Activated CD4-positive, alpha-beta T cell treated with anti-CD3 and anti-CD28 coated beads for 36 hours (primary cell): ENCODE results near the gene UBE2V1. TPM values are rescaled to one million over a fixed set of nuclear protein-coding genes. Genes with fewer than 3 reads are reported as not detected.

Experiments
- ATAC-seq: fragments of 200-7000 bp; cut with Tn5 transposase; one replicate; pipeline ENCODE4 v1.10.0; 2021; ENCODE audit warnings: mild to moderate bottlenecking, moderate library complexity
- CTCF ChIA-PET: fragments of 350-600 bp; sonication (Branson Sonifier 250); formaldehyde crosslinking; loops from one replicate; lab custom pipeline; 2021; ENCODE audit warnings: antibody characterized with exemption; lab: Charles Lee
- POLR2A ChIA-PET: fragments of 350-600 bp; sonication (Branson Sonifier 250); formaldehyde crosslinking; loops from one replicate; lab custom pipeline; 2021; ENCODE audit warnings: antibody characterized with exemption, inconsistent platforms; lab: Charles Lee
- DNase-seq: peaks from one replicate; pipeline ENCODE4 v3.0.0-alpha.2; 2020
- H3K27ac Mint-ChIP-seq: one replicate; pipeline ENCODE4 v1.8.0; 2021; ENCODE audit warnings: mixed read lengths
- H3K27me3 Mint-ChIP-seq: one replicate; pipeline ENCODE4 v1.8.0; 2021; ENCODE audit warnings: mixed read lengths
- H3K36me3 Mint-ChIP-seq: one replicate; pipeline ENCODE4 v1.8.0; 2021; ENCODE audit warnings: low read depth, mixed read lengths
- H3K4me1 Mint-ChIP-seq: one replicate; pipeline ENCODE4 v1.8.0; 2021; ENCODE audit warnings: mixed read lengths
- H3K4me3 Mint-ChIP-seq: one replicate; pipeline ENCODE4 v1.8.0; 2021; ENCODE audit warnings: mild to moderate bottlenecking, moderate library complexity, mixed read lengths
- H3K9me3 Mint-ChIP-seq: one replicate; pipeline ENCODE4 v1.8.0; 2021; ENCODE audit warnings: low read depth, mixed read lengths
- intact Hi-C, 2 experiments: fragments of 100-400 bp; cut with DNase I in 1 of 2; cut with micrococcal nuclease in 1 of 2; formaldehyde crosslinking; loops; one replicate each; pipeline versions ENCODE4 v1.14.2 to v1.15.1; 2022 to 2024; cut with DNase I, micrococcal nuclease
- total RNA-seq, 2 experiments: library from RNA; stranded (reverse); gene quantifications; one replicate each; pipeline ENCODE4 v1.2.3, GENCODE V29; 2021

The UBE2V1 gene
- total RNA-seq, 2 experiments from 2014 or later, result 177 to 265 TPM

GRCh38 chr20:50125279-50125678 is 12.3 kb upstream of the UBE2V1 start:
- Mint-ChIP-seq H3K9me3 (no peaks in the 10 kb centered on the region), H3K4me1 (no peaks in the 10 kb centered on the region), H3K27me3 (no peaks in the 10 kb centered on the region), H3K36me3 (peaks cover 45% of the 10 kb centered on the region), H3K27ac (no peak overlapping the region), H3K4me3 (no peak overlapping the region)
- POLR2A ChIA-PET, result no interaction called here
- CTCF ChIA-PET, result interaction anchor here (0.9 to 6.1 kb wide), 2 partner anchors 44 to 53 kb away, joined by 4 to 58 read pairs; no protein-coding TSS in a partner anchor
- intact Hi-C loops, result no loop called here
- no peak for ATAC-seq
- DNase-seq, result no peak

- H3K27ac Mint-ChIP-seq, result no peak overlapping the region
- ATAC-seq (no peak), DNase-seq (no peak)
- no peaks in the 10 kb centered on the region for H3K27me3 Mint-ChIP-seq
- ChIA-PET CTCF (interaction anchor here (0.9 to 6.1 kb wide), 3 partner anchors 12 to 54 kb away, joined by 4 to 58 read pairs (median 5); no protein-coding TSS in a partner anchor), POLR2A (interaction anchor here (1.0 kb wide), 1 partner anchor 42 kb away, joined by 6 read pairs; no protein-coding TSS in a partner anchor)
- no peaks in the 10 kb centered on the region for H3K4me1 Mint-ChIP-seq
- peaks cover 40% of the 10 kb centered on the region for H3K36me3 Mint-ChIP-seq
- intact Hi-C loops, result loop anchor here in 1 of 2 experiments (5.0 kb wide), 1 partner anchor 338 kb away; no protein-coding TSS in a partner anchor
- H3K4me3 Mint-ChIP-seq, result no peak overlapping the region
- no peaks in the 10 kb centered on the region for H3K9me3 Mint-ChIP-seq
Measured at GRCh38 chr20:50124496-50124895, 11.5 kb upstream of the UBE2V1 start.

GRCh38 chr20:50123418-50123817 is 10.5 kb upstream of the UBE2V1 start:
- DNase-seq, result no peak
- CTCF ChIA-PET, result interaction anchor here (0.6 to 8.9 kb wide), 8 partner anchors 9 to 270 kb away, joined by 3 to 172 read pairs (median 8); partner anchors contain the start of gene PEDS1
- POLR2A ChIA-PET, result interaction anchor here (0.6 kb wide), 1 partner anchor 49 kb away, joined by 3 read pairs; no protein-coding TSS in a partner anchor
- Mint-ChIP-seq H3K4me3 (no peak overlapping the region), H3K36me3 (peaks cover 32% of the 10 kb centered on the region), H3K4me1 (no peaks in the 10 kb centered on the region), H3K27me3 (no peaks in the 10 kb centered on the region), H3K9me3 (no peaks in the 10 kb centered on the region), H3K27ac (peak overlapping the region; percentile 78)
- ATAC-seq, result no peak
- intact Hi-C loops, result loop anchor here in 1 of 2 experiments (5.0 kb wide), 1 partner anchor 339 kb away; no protein-coding TSS in a partner anchor

- Mint-ChIP-seq H3K4me3 (no peak overlapping the region), H3K36me3 (peaks cover 28% of the 10 kb centered on the region), H3K27ac (no peak overlapping the region), H3K9me3 (no peaks in the 10 kb centered on the region), H3K27me3 (no peaks in the 10 kb centered on the region), H3K4me1 (no peaks in the 10 kb centered on the region)
- intact Hi-C loops, result loop anchor here in 1 of 2 experiments (5.0 kb wide), 1 partner anchor 340 kb away; no protein-coding TSS in a partner anchor
- ATAC-seq (no peak), DNase-seq (no peak)
- CTCF ChIA-PET, result interaction anchor here (0.6 to 8.9 kb wide), 8 partner anchors 9 to 66 kb away, joined by 3 to 172 read pairs (median 10); partner anchors contain the start of gene PEDS1
- POLR2A ChIA-PET, result no interaction called here
Measured at GRCh38 chr20:50122763-50123162, 9.8 kb upstream of the UBE2V1 start.

GRCh38 chr20:50121858-50122271 is 8.9 kb upstream of the UBE2V1 start:
- intact Hi-C loops, result loop anchor here (1.0 to 5.0 kb wide), 3 partner anchors 47 to 340 kb away; no protein-coding TSS in a partner anchor
- Mint-ChIP-seq H3K4me1 (no peaks in the 10 kb centered on the region), H3K27ac (no peak overlapping the region), H3K9me3 (no peaks in the 10 kb centered on the region), H3K36me3 (peaks cover 22% of the 10 kb centered on the region), H3K4me3 (no peak overlapping the region), H3K27me3 (no peaks in the 10 kb centered on the region)
- POLR2A ChIA-PET, result interaction anchor here (0.6 kb wide), 1 partner anchor 42 kb away, joined by 3 read pairs; no protein-coding TSS in a partner anchor
- DNase-seq (no peak), ATAC-seq (peak; percentile 42)
- CTCF ChIA-PET, result interaction anchor here (0.7 to 8.9 kb wide), 9 partner anchors 10 to 313 kb away, joined by 3 to 172 read pairs (median 9); no protein-coding TSS in a partner anchor

- ChIA-PET POLR2A (interaction anchor here (0.6 to 1.2 kb wide), 3 partner anchors 21 to 48 kb away, joined by 3 to 6 read pairs (median 3); no protein-coding TSS in a partner anchor), CTCF (interaction anchor here (0.8 to 8.9 kb wide), 14 partner anchors 10 to 511 kb away, joined by 3 to 172 read pairs (median 7); partner anchors contain the start of gene PEDS1)
- peaks cover 3% of the 10 kb centered on the region for H3K4me1 Mint-ChIP-seq
- intact Hi-C loops, result loop anchor here (1.0 to 5.0 kb wide), 3 partner anchors 48 to 341 kb away; no protein-coding TSS in a partner anchor
- no peaks in the 10 kb centered on the region for H3K27me3 Mint-ChIP-seq
- no peaks in the 10 kb centered on the region for H3K9me3 Mint-ChIP-seq
- H3K4me3 Mint-ChIP-seq, result no peak overlapping the region
- H3K27ac Mint-ChIP-seq, result no peak overlapping the region
- ATAC-seq, result peak; percentile 74
- peak; percentile 79 for DNase-seq
- peaks cover 18% of the 10 kb centered on the region for H3K36me3 Mint-ChIP-seq
Measured at GRCh38 chr20:50120935-50121693, 8.2 kb upstream of the UBE2V1 start.

- ChIA-PET POLR2A (no interaction called here), CTCF (interaction anchor here (1.7 to 8.9 kb wide), 2 partner anchors 29 to 51 kb away, joined by 4 to 172 read pairs; no protein-coding TSS in a partner anchor)
- Mint-ChIP-seq H3K27ac (no peak overlapping the region), H3K9me3 (no peaks in the 10 kb centered on the region), H3K27me3 (no peaks in the 10 kb centered on the region), H3K4me3 (no peak overlapping the region), H3K36me3 (peaks cover 5% of the 10 kb centered on the region), H3K4me1 (peaks cover 28% of the 10 kb centered on the region)
- no peak for DNase-seq
- intact Hi-C loops, result loop anchor here in 1 of 2 experiments (10.0 kb wide), 1 partner anchor 933 kb away; the partner anchor contains the start of gene STAU1
- ATAC-seq, result no peak
Measured at GRCh38 chr20:50118203-50118602, 5.3 kb upstream of the UBE2V1 start.

- ChIA-PET CTCF (interaction anchor here (0.7 to 8.9 kb wide), 17 partner anchors 12 to 202 kb away, joined by 3 to 172 read pairs (median 3); partner anchors contain the start of genes CEBPB and PEDS1), POLR2A (interaction anchor here (0.6 to 0.9 kb wide), 3 partner anchors 37 to 836 kb away, joined by 3 to 5 read pairs (median 3); partner anchors contain the start of gene PEDS1)
- Mint-ChIP-seq H3K4me3 (peak overlapping the region; percentile 93), H3K27me3 (no peaks in the 10 kb centered on the region), H3K27ac (peak overlapping the region; percentile 88), H3K36me3 (peaks cover 11% of the 10 kb centered on the region), H3K4me1 (peaks cover 32% of the 10 kb centered on the region), H3K9me3 (no peaks in the 10 kb centered on the region)
- DNase-seq (peak; percentile 37), ATAC-seq (no peak)
- intact Hi-C loops, result loop anchor here (1.0 to 10.0 kb wide), 2 partner anchors 53 to 932 kb away; partner anchors contain the start of gene STAU1 (in 1 of the 2)
Measured at GRCh38 chr20:50116368-50116999, 3.5 kb upstream of the UBE2V1 start.

- ChIA-PET POLR2A (interaction anchor here (0.6 to 1.1 kb wide), 3 partner anchors 38 to 836 kb away, joined by 3 to 7 read pairs (median 5); partner anchors contain the start of gene PEDS1), CTCF (interaction anchor here (0.7 to 8.9 kb wide), 16 partner anchors 12 to 136 kb away, joined by 3 to 172 read pairs (median 4); partner anchors contain the start of genes CEBPB and PEDS1)
- ATAC-seq (peak; percentile 81), DNase-seq (peak; percentile 96)
- Mint-ChIP-seq H3K36me3 (peaks cover 17% of the 10 kb centered on the region), H3K4me1 (peaks cover 39% of the 10 kb centered on the region), H3K4me3 (peak overlapping the region; percentile 93), H3K27me3 (no peaks in the 10 kb centered on the region), H3K27ac (peak overlapping the region; percentile 88), H3K9me3 (no peaks in the 10 kb centered on the region)
- intact Hi-C loops, result loop anchor here (1.0 to 10.0 kb wide), 3 partner anchors 54 to 931 kb away; partner anchors contain the start of genes SPATA2 (in 1 of the 2) and STAU1 (in 1 of the 2)
Measured at GRCh38 chr20:50115591-50116367, 2.8 kb upstream of the UBE2V1 start.
